H1 (cell line): ENCODE data around the gene HMCN2. TPM values are rescaled to one million over a fixed set of nuclear protein-coding genes. Genes with fewer than 3 reads are reported as not detected.

ENCODE experiments used
- CTCF ChIA-PET: fragments of 300-600 bp; sonication (Branson Sonifier 250); formaldehyde crosslinking; loops from one replicate; lab custom pipeline; 2021; ENCODE audit not compliant: partially characterized antibody; lab: Charles Lee
- POLR2A ChIA-PET: fragments of 300-600 bp; sonication (Branson Sonifier 250); formaldehyde crosslinking; loops from one replicate; lab custom pipeline; 2021; ENCODE audit warnings: inconsistent platforms; ENCODE audit not compliant: partially characterized antibody; lab: Charles Lee
- DNase-seq, 2 experiments: peaks; one replicate each; pipeline versions ENCODE4 v3.0.0 to v3.0.0-alpha.2; 2010 to 2022; ENCODE audit warnings: low spot score in 2 of 2, low read depth in 1 of 2, mixed read lengths in 1 of 2
- FAIRE-seq: peaks from 2 replicates; lab custom pipeline; 2011; peaks lifted over from hg19 to GRCh38; lab: Jason Lieb, UNC
- H2AFZ ChIP-seq: 2 replicates; pipeline ENCODE4 v1.8.1; 2012; ENCODE audit warnings: low read length, inconsistent platforms
- H2AK5ac ChIP-seq: 2 replicates; pipeline ENCODE4 v1.6.1; 2013; ENCODE audit warnings: low read depth, low read length
- H2BK120ac ChIP-seq: replicated peaks from 2 replicates; pipeline ENCODE3; 2013; ENCODE audit warnings: low read depth, low read length, inconsistent platforms
- H2BK12ac ChIP-seq: 2 replicates; pipeline ENCODE4 v1.6.1; 2013; ENCODE audit warnings: low read depth, low read length
- H2BK15ac ChIP-seq: 2 replicates; pipeline ENCODE4 v1.6.1; 2013; ENCODE audit warnings: low read length
- H2BK20ac ChIP-seq: 2 replicates; pipeline ENCODE4 v1.6.1; 2013; ENCODE audit warnings: low read length
- H2BK5ac ChIP-seq: 2 replicates; pipeline ENCODE4 v1.6.1; 2013; ENCODE audit warnings: low read depth, low read length
- H3K14ac ChIP-seq: 2 replicates; pipeline ENCODE4 v1.6.1; 2013; ENCODE audit warnings: inconsistent platforms; ENCODE audit not compliant: insufficient read length
- H3K18ac ChIP-seq: 2 replicates; pipeline ENCODE4 v1.6.1; 2013; ENCODE audit warnings: low read length; ENCODE audit errors: extremely low read depth
- H3K23ac ChIP-seq: 2 replicates; pipeline ENCODE4 v1.6.1; 2013; ENCODE audit warnings: inconsistent platforms; ENCODE audit not compliant: insufficient read length
- H3K23me2 ChIP-seq: 2 replicates; pipeline ENCODE4 v1.6.1; 2013; ENCODE audit warnings: low read depth, low read length
- H3K27ac ChIP-seq: 2 replicates; pipeline ENCODE4 v1.6.1; 2011; ENCODE audit warnings: low read depth, low read length, inconsistent platforms
- H3K27me3 ChIP-seq, 4 experiments: replicated peaks in 1 of 4; 1 replicate in 1 of 4; 2 replicates in 3 of 4; pipeline versions ENCODE4 v1.6.1 to v1.8.1; 2011 to 2013; ENCODE audit warnings: low read length in 3 of 4, mild to moderate bottlenecking in 3 of 4, inconsistent platforms in 2 of 4, mixed read lengths in 2 of 4, moderate library complexity in 1 of 4; ENCODE audit not compliant: control insufficient read depth in 3 of 4, insufficient read depth in 3 of 4; ENCODE audit errors: extremely low read depth in 1 of 4
- H3K36me3 ChIP-seq, 4 experiments: 2 replicates each; pipeline versions ENCODE4 v1.6.1 to v1.8.1; 2011 to 2013; ENCODE audit warnings: mild to moderate bottlenecking in 4 of 4, low read length in 3 of 4, moderate library complexity in 2 of 4, control low read depth in 1 of 4, inconsistent platforms in 1 of 4; ENCODE audit not compliant: insufficient read depth in 4 of 4, control insufficient read depth in 2 of 4
- H3K4ac ChIP-seq: replicated peaks from 2 replicates; pipeline ENCODE3; 2013; ENCODE audit warnings: low read length, low read depth, mixed read lengths, inconsistent platforms; ENCODE audit not compliant: insufficient read length
- H3K4me1 ChIP-seq, 4 experiments: replicated peaks in 1 of 4; 1 replicate in 1 of 4; 2 replicates in 3 of 4; pipeline versions ENCODE4 v1.6.1 to v1.8.1; 2011 to 2013; ENCODE audit warnings: low read length in 3 of 4, inconsistent platforms in 2 of 4, mixed read lengths in 1 of 4; ENCODE audit not compliant: insufficient read depth in 4 of 4, control insufficient read depth in 3 of 4
- H3K4me2 ChIP-seq, 2 experiments: 2 replicates each; pipeline versions ENCODE4 v1.6.1 to v1.8.1; 2011 to 2013; ENCODE audit warnings: low read depth in 2 of 2, low read length in 2 of 2, control low read depth in 1 of 2, inconsistent platforms in 1 of 2, mild to moderate bottlenecking in 1 of 2; ENCODE audit not compliant: insufficient read depth in 1 of 2
- H3K4me3 ChIP-seq, 4 experiments: fragments of 200-600, 300-600 bp in 1 of 4; sonication (generic), shearing (Covaris generic), sonication (Bioruptor Twin) in 1 of 4; 2 replicates each; pipeline versions ENCODE4 v1.5.1 to v1.8.1; 2011 to 2016; ENCODE audit warnings: low read length in 4 of 4, low read depth in 3 of 4, control low read depth in 2 of 4, inconsistent platforms in 2 of 4, mild to moderate bottlenecking in 2 of 4, mixed read lengths in 1 of 4, moderate library complexity in 1 of 4; ENCODE audit not compliant: insufficient read depth in 2 of 4; ENCODE audit errors: extremely low read depth in 1 of 4
- H3K56ac ChIP-seq: replicated peaks from 2 replicates; pipeline ENCODE3; 2013; ENCODE audit warnings: low read depth, mild to moderate bottlenecking, mixed read lengths, low read length, inconsistent platforms; ENCODE audit not compliant: insufficient read length
- H3K79me1 ChIP-seq: 2 replicates; pipeline ENCODE4 v1.6.1; 2013; ENCODE audit warnings: low read depth, low read length, control low read depth
- H3K79me2 ChIP-seq, 2 experiments: 2 replicates each; pipeline versions ENCODE4 v1.6.1 to v1.8.1; 2012 to 2013; ENCODE audit warnings: low read length in 2 of 2, mild to moderate bottlenecking in 2 of 2, inconsistent platforms in 1 of 2; ENCODE audit not compliant: insufficient read depth in 2 of 2, control insufficient read depth in 1 of 2
- H3K9ac ChIP-seq, 4 experiments: replicated peaks in 1 of 4; 1 replicate in 1 of 4; 2 replicates in 3 of 4; pipeline versions ENCODE4 v1.6.1 to v1.8.1; 2011 to 2013; ENCODE audit warnings: low read depth in 3 of 4, low read length in 3 of 4, control low read depth in 2 of 4, mild to moderate bottlenecking in 2 of 4, moderate library complexity in 2 of 4, inconsistent platforms in 1 of 4; ENCODE audit errors: extremely low read depth in 1 of 4
- H3K9me3 ChIP-seq, 2 experiments: 2 replicates each; pipeline versions ENCODE4 v1.6.1 to v1.8.1; 2012 to 2013; ENCODE audit warnings: mild to moderate bottlenecking in 2 of 2, moderate library complexity in 2 of 2, control low read depth in 1 of 2, inconsistent platforms in 1 of 2, low read depth in 1 of 2, low read length in 1 of 2, mixed read lengths in 1 of 2; ENCODE audit not compliant: insufficient read depth in 2 of 2
- H4K20me1 ChIP-seq, 2 experiments: replicated peaks in 1 of 2; 2 replicates each; pipeline versions ENCODE3 to v1.8.1; 2011 to 2013; ENCODE audit warnings: inconsistent platforms in 2 of 2, low read length in 2 of 2, mild to moderate bottlenecking in 1 of 2; ENCODE audit not compliant: insufficient read depth in 2 of 2, control insufficient read depth in 1 of 2
- H4K5ac ChIP-seq: 2 replicates; pipeline ENCODE4 v1.6.1; 2013; ENCODE audit warnings: low read length, low read depth, mixed read lengths, inconsistent platforms; ENCODE audit not compliant: insufficient read length
- H4K8ac ChIP-seq: 2 replicates; pipeline ENCODE4 v1.8.0; 2013; ENCODE audit warnings: mild to moderate bottlenecking, moderate library complexity, low read length, inconsistent platforms; ENCODE audit not compliant: insufficient read depth; ENCODE audit errors: extremely low read depth
- H4K91ac ChIP-seq: replicated peaks from 2 replicates; pipeline ENCODE3; 2013; ENCODE audit warnings: low read length, mixed read lengths, inconsistent platforms; ENCODE audit not compliant: insufficient read length
- BRCA1 ChIP-seq: IDR thresholded peaks from 2 replicates; pipeline ENCODE4 v1.6.1; 2012; ENCODE audit warnings: low read depth, low read length, improper control_type of control experiment
- CBX5 ChIP-seq: fragments of 300-800, 300-1000 bp; sonication (generic); IDR thresholded peaks from 2 replicates; pipeline ENCODE4 v1.7.1; 2016; ENCODE audit warnings: antibody characterized with exemption, low read length, low read depth
- EGR1 ChIP-seq: IDR thresholded peaks from 2 replicates; pipeline ENCODE4 v1.6.1; 2011; ENCODE audit warnings: low read depth, low read length, borderline replicate concordance
- GABPA ChIP-seq: IDR thresholded peaks from 2 replicates; pipeline ENCODE4 v1.6.1; 2011; ENCODE audit warnings: mild to moderate bottlenecking, low read length, moderate library complexity, borderline replicate concordance; ENCODE audit not compliant: insufficient read depth
- JUND ChIP-seq: IDR thresholded peaks from 2 replicates; pipeline ENCODE4 v1.6.1; 2011; ENCODE audit warnings: mild to moderate bottlenecking, improper control_type of control experiment, low read length
- KDM4A ChIP-seq: IDR thresholded peaks from one replicate; pipeline ENCODE4 v1.7.1; 2012; ENCODE audit warnings: low read depth, mild to moderate bottlenecking, moderate library complexity, low read length, inconsistent platforms; ENCODE audit not compliant: severe bottlenecking
- POU5F1 ChIP-seq: IDR thresholded peaks from 2 replicates; pipeline ENCODE4 v1.6.1; 2011; ENCODE audit warnings: low read depth, mild to moderate bottlenecking, low read length, moderate library complexity
- RBBP5 ChIP-seq: IDR thresholded peaks from 2 replicates; pipeline ENCODE4 v1.7.1; 2012; ENCODE audit warnings: low read depth, mild to moderate bottlenecking, inconsistent platforms, low read length, moderate library complexity, borderline replicate concordance
- SIX5 ChIP-seq: IDR thresholded peaks from 2 replicates; pipeline ENCODE4 v1.6.1; 2011; ENCODE audit warnings: mild to moderate bottlenecking, low read depth, low read length
- SRF ChIP-seq: IDR thresholded peaks from 2 replicates; pipeline ENCODE4 v1.6.1; 2011; ENCODE audit warnings: mild to moderate bottlenecking, low read depth, low read length, moderate library complexity
- TBP ChIP-seq: IDR thresholded peaks from 2 replicates; pipeline ENCODE4 v1.6.1; 2011; ENCODE audit warnings: low read depth, low read length, improper control_type of control experiment
- USF2 ChIP-seq: IDR thresholded peaks from 2 replicates; pipeline ENCODE4 v1.6.1; 2011; ENCODE audit warnings: low read length, improper control_type of control experiment
- WGBS, 2 experiments: shearing (Covaris generic) in 1 of 2; methylation state at CpG; one replicate each; pipeline versions ENCODE4 v1.1.6 to v1.1.7; 2013 to 2015; ENCODE audit warnings: low lambda C conversion rate in 2 of 2, mixed read lengths in 2 of 2, inconsistent platforms in 1 of 2, low coverage in 1 of 2, missing lambda C conversion rate in 1 of 2; ENCODE audit not compliant: insufficient replicate concordance in 2 of 2, insufficient coverage in 1 of 2, insufficient read length in 1 of 2; ENCODE audit errors: extremely low coverage in 1 of 2, missing lambda C conversion rate in 1 of 2; 5-methylcytosine and 5-hydroxymethylcytosine counted together
- polyA plus RNA-seq, 7 experiments: library from polyadenylated mRNA; depleted of rRNA in 3 of 7; stranded (reverse) in 5 of 7; unstranded in 2 of 7; fragments of >200 nt in 5 of 7; fragments of 200-250 nt in 2 of 7; gene quantifications; 1 replicate in 5 of 7; 2 replicates in 1 of 7; 4 replicates in 1 of 7; pipeline versions ENCODE4 v1.2.1 to v1.2.3, GENCODE V29; 2011 to 2013; ENCODE audit warnings: missing spikeins in 2 of 7, mixed read lengths in 2 of 7
- total RNA-seq: library from RNA; stranded (reverse); fragmentation: NEBNext Ultra II Directional; extraction: Animal tissue kit (Norgen Biotek cat#: 25700); gene quantifications from 2 replicates; pipeline ENCODE4 v1.2.1, GENCODE V29; 2021

The HMCN2 gene
- total and polyA plus RNA-seq, 2 of the 8 experiments (the other 6 are each of a cell fraction or from before 2014, with no cell fraction given) = 5.0 to 9.1 TPM

GRCh38 chr9:130390390-130390789 lies 124.8 kb downstream of the HMCN2 start:
- H4K91ac ChIP-seq = no peak overlapping the region
- 84% methylated on average over 6 of the region's 7 CpGs; no CpG with 5 or more reads in 1 of the 2 experiments for WGBS, 2 experiments
- H3K4me2 ChIP-seq = no peak overlapping the region
- H3K36me3 ChIP-seq = peaks cover 0 to 6% (median 0%) of the 10 kb centered on the region in 4 experiments; a peak in 1 of 8 replicates
- no peak for FAIRE-seq
- H2BK12ac ChIP-seq = no peak overlapping the region
- H3K9ac ChIP-seq = no peak overlapping the region
- H2BK20ac ChIP-seq = no peak overlapping the region
- no peaks in the 10 kb centered on the region for H3K27me3 ChIP-seq
- H4K8ac ChIP-seq = no peak overlapping the region
- no peak overlapping the region for H3K18ac ChIP-seq
- no peak overlapping the region for H3K27ac ChIP-seq
- H4K5ac ChIP-seq = no peak overlapping the region
- H2BK15ac ChIP-seq = no peak overlapping the region
- H2AK5ac ChIP-seq = no peak overlapping the region
- no peaks in the 10 kb centered on the region for H3K79me1 ChIP-seq
- H3K23ac ChIP-seq = no peak overlapping the region
- no peak for DNase-seq
- ChIA-PET POLR2A (interaction anchor here (0.6 to 0.9 kb wide), 4 partner anchors 8 to 292 kb away, joined by 3 read pairs; no protein-coding TSS in a partner anchor), CTCF (no interaction called here)
- no peak overlapping the region for H2BK120ac ChIP-seq
- no peaks in the 10 kb centered on the region; a peak in 1 of 4 replicates for H3K9me3 ChIP-seq
- H2BK5ac ChIP-seq = no peak overlapping the region
- H2AFZ ChIP-seq = no peak overlapping the region
- TF ChIP-seq KDM4A = no peak
- no peak for TF ChIP-seq JUND
- TF ChIP-seq RBBP5 = no peak
- no peak for TF ChIP-seq EGR1
- TF ChIP-seq CBX5 = no peak
- no peak for TF ChIP-seq BRCA1
- no peak for TF ChIP-seq GABPA
- TF ChIP-seq TBP = no peak
- no peak for TF ChIP-seq USF2
- no peak for TF ChIP-seq SRF
- no peak for TF ChIP-seq SIX5
- no peak for TF ChIP-seq POU5F1
- no peaks in the 10 kb centered on the region for H3K23me2 ChIP-seq
- H3K4me3 ChIP-seq = no peak overlapping the region
- H3K79me2 ChIP-seq = no peaks in the 10 kb centered on the region
- no peaks in the 10 kb centered on the region for H4K20me1 ChIP-seq
- H3K4me1 ChIP-seq = peaks cover 0 to 5% (median 0%) of the 10 kb centered on the region in 4 experiments; a peak in 1 of 7 replicates
- H3K14ac ChIP-seq = no peak overlapping the region
- no peak overlapping the region for H3K4ac ChIP-seq
- H3K56ac ChIP-seq = no peak overlapping the region
